ENCODE data around the gene PODXL.
"Not testable (repeated sequence)": the region's sequence is repeated elsewhere in the genome, so short reads cannot be mapped to it uniquely, and the experiment has no call there.

The PODXL gene

GRCh38 chr7:131536361-131536849 is 20.0 kb downstream of the PODXL start:
- DNase-seq: no peak

- no peak for DNase-seq
Measured at GRCh38 chr7:131533566-131534561, 22.6 kb downstream of the PODXL start.

- no peak for DNase-seq
Measured at GRCh38 chr7:131533151-131533559, 23.3 kb downstream of the PODXL start.

GRCh38 chr7:131532570-131533091 is 23.8 kb downstream of the PODXL start:
- DNase-seq: no peak

GRCh38 chr7:131530137-131530536 is 26.3 kb downstream of the PODXL start:
- no peak for DNase-seq

- no peak for DNase-seq
Measured at GRCh38 chr7:131529617-131530016, 26.8 kb downstream of the PODXL start.

- no peak for DNase-seq
Measured at GRCh38 chr7:131529179-131529578, 27.2 kb downstream of the PODXL start.

GRCh38 chr7:131527456-131527855 is 29.0 kb downstream of the PODXL start:
- DNase-seq: no peak

- DNase-seq: no peak
Measured at GRCh38 chr7:131525820-131526219, 30.6 kb downstream of the PODXL start.

GRCh38 chr7:131524703-131525102 is 31.7 kb downstream of the PODXL start:
- no peak for DNase-seq

GRCh38 chr7:131524115-131524514 is 32.3 kb downstream of the PODXL start:
- no peak for DNase-seq

GRCh38 chr7:131522325-131522930 is 34.0 kb downstream of the PODXL start:
- DNase-seq: peak; percentile 6

- DNase-seq: no peak
Measured at GRCh38 chr7:131521651-131522163, 34.7 kb downstream of the PODXL start.

- no peak for DNase-seq
Measured at GRCh38 chr7:131518626-131519025, 37.8 kb downstream of the PODXL start.

- DNase-seq: no peak
Measured at GRCh38 chr7:131517218-131517923, 39.1 kb downstream of the PODXL start.

GRCh38 chr7:131515471-131515870 is 41.0 kb downstream of the PODXL start:
- DNase-seq: not testable (repeated sequence)

- peak; percentile 69 for DNase-seq
Measured at GRCh38 chr7:131513245-131514061, 43.0 kb downstream of the PODXL start.

- DNase-seq: no peak
Measured at GRCh38 chr7:131511774-131512535, 44.5 kb downstream of the PODXL start.

GRCh38 chr7:131511071-131511470 is 45.4 kb downstream of the PODXL start:
- DNase-seq: no peak

GRCh38 chr7:131509781-131510180 is 46.6 kb downstream of the PODXL start:
- DNase-seq: no peak

Data from CD4-positive, alpha-beta T cell treated with Interleukin-4 for 4 hours (primary cell).